Measurements from ENCODE around the gene FHL1.

The FHL1 gene

GRCh38 chrX:136258951-136259350 lies 111.6 kb downstream of the FHL1 start:
- DNase-seq (ENCODE audit: low spot score), result peak; percentile 26

GRCh38 chrX:136259543-136259942 lies 112.2 kb downstream of the FHL1 start:
- DNase-seq (ENCODE audit: low spot score), result peak; percentile 69

DNA sequence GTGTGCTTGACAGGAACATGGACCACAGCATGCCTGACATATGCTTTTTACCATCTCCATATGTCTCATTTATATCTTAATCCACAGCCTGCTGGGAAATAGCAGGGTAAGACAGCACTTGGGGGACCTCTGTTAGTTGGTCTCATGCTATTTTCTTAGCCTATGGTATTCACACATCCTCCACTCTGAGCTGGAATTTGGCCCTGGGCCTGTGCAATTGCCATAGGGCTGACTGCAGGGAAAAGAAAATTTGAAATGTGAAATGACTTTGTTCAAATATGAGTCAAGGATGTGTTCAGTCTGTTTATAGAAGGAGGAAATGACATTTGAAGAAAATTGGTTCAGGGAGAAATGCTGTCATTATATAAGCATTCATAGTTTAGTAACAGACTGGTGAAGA lies 113.4 kb downstream of the FHL1 start:
- peak; percentile 64 for DNase-seq (ENCODE audit: low spot score)

All from kidney tubule cell (primary cell).